Measurements from ENCODE around the gene SMIM30.
A peak's percentile ranks its signal among the peaks of the same experiment; 100 is the strongest.
"Not testable (repeated sequence)": the region's sequence is repeated elsewhere in the genome, so short reads cannot be mapped to it uniquely, and the experiment has no call there.

SMIM30 gene, protein sequence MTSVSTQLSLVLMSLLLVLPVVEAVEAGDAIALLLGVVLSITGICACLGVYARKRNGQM

DNA sequence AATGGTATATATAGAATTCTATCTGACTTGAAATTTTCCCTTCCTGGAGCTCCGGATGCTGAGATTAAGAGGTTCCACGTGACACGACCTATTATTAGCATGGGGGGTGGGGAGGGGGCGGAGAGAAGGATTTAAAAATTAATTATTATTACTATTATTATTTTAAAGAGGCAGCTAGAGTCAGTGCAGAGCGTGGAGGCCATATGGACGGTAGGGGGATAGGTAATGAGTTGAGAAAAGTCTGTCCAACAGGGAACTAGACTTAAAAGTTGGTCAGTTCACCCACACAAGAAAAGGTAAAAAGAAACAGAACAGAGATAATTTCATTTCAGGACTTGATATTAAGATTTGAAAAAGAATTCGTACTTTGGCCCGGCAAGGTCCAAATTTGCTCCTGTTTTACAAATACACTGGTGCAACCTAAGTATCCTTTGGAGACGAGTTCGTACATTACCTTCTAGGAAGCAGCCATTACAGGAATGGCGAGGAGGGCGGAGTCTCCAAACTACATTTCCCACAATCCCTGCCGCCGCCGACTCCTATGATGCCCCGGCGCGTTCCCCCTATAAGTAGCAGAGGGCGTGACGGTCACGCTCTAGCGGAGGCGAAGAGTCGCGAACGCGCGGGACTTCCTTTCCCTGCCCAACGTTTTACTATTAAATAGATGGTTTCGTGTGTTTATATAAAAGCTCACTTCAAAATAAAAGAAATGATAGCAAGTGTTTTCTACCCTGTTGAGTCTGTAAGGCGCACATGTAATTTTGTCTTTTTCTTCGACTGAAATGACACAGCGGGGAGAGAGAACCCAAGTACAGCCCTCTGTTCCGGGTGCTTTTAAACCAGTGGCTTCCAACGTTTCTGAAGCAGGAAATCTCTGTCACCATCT is at the start of gene SMIM30:
Gene SMIM30, minus strand, starts transcription at position 481 of the 886 bp plus-strand sequence. CDS start 976 bp downstream, outside the sequence.
- DNase-seq, result peak; percentile 95

DNA sequence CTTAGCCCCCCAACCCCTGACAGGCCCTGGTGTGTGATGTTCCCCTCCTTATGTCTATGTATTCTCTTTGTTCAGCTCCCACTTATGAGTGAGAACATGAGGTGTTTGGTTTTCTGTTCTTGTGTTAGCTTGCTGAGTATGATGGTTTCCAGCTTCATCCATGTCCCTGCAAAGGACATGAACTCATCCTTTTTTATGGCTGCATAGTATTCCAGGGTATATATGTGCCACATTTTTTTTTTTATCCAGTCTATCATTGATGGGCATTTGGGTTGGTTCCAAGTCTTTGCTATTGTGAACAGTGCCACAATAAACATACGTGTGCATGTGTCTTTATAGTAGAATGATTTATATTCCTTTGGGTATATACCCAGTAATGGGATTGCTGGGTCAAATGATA is 47.8 kb upstream of the SMIM30 start:
- DNase-seq, result not testable (repeated sequence)

DNA sequence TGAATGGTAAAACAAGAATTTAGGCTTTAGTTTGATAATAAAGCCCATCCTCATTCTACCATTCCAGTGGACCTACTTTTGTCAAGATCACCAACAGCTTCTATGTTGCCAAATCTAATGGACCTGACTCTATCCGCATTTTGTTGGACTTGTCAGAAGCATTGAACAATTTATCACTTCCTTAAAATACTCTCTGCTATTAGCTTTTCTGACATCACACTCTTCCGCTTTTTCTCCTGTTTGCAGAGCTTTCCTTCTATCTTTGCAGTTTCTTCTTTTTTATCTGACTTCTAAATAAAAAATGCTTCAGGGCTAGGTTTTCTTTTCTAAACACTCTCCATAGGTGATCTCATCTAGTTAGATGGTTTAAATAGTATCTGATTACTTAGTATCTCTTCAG is 42.7 kb upstream of the SMIM30 start:
- no peak for DNase-seq

DNA sequence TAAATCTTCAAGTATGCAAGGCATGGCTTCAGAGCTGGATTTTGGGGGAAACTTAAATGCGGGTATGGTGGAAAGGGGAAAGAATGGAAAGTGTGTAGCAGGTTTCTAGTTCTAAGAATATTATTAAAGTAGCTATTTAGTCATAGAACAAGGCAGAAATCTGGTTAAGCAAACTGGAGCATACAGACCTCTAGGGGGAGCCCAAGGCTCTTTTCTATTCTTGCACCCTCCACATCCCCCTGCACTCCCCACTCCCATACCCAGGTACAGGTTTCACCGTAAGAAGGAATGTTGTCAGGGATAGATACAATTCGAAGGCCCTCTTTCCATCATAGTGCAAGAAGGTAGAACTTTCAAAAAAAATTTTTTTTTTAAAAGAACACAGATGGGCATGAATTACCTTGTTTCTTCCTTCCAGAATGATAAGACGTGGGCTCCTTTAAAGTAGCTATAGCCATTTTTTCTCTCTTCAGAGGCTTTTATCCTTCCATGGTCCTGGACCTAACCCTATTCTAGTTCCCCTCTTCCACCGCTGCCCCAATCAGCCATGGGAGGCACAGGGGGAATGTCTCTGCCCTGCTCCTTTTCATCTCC is 41.5 kb upstream of the SMIM30 start:
- DNase-seq, result no peak

DNA sequence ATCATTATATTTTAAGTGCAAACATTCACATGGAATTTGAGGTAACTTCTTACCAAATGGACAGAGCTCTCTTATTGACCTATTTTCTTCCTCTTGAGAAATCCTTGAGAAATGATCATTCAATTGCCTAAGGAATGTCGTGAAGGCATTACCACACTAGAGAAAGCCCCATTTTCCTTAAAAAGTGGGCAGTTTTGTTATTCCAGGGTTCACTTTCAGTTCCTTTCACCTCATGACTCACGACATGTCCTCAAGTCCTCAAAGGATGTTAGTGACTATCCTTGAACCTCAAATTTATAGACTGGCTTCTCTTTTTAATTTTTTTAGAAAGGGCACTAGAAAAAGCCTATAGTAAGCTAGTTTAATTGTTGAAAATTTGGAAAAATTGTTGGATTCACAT is 40.4 kb upstream of the SMIM30 start:
- DNase-seq, result no peak

DNA sequence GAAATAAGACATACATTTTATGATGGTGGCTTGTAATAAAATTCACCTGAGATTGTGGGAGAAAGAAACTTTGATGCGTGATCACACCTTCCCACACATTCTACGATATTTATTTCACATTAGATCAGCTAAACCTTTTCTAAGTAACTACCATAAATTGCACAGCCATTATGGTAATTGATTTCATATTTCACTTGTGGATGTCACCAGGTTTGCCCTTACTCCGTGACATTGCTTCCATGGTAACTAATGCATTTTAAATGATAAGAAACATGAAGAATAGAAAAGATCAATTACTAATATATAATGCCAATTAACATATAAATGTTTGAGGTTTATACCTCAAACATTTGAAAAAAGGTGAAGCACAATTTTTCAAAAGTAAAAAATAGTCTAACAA is 35.8 kb upstream of the SMIM30 start:
- no peak for DNase-seq

DNA sequence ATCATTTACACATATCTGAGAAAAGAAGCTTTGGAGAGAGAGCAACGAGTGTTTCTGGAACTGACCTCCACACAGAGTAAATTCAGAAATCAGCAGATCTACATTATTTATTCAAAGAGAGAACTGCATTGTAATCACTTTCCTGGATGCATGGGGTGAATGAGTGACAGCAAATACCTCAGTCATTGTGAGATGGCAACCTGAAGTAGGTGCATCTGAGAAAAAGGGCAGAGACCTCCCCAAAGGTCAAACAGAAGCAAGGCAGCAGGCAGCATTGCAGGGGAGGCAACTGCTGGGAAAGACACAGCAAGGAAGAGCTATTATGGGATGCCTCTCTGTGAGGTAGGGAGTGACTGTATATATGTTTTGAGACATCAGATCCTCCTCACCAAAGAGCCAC is 26.5 kb upstream of the SMIM30 start:
- DNase-seq, result no peak

DNA sequence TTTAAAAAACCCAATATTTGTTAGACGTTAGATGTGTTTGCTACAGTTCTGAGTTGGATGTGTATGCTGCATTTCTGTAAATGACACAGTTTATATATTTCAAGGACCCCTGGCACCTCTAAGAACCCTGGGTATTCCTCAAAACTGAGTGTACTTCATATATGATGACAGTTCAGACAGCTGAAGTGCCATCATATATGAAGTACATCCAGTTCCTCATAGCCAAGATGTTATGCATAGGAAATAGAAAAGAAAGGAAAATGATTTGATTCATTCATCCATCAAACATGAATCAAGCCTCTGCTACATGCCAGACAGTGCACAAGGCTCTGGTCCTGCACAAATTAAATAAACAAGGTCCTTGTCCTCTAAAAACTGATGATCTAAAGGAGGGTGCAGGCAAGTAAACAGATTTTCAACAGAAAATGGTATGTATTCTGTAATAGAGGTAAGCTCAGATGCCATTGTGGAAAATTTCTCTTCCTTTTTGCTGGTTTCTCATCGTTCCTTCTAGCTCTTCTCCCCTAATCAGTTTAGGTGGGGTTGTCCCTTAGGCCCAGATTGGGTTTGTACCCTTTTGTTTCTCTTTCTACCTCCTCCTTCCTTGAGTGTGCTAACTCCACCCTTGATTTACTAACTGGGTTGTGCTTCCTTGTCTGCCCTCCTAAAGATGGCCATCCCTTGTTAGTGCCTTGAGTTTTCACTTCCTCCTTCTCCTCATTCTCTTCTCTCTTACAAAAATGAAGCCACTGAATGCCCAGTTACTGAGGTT is 25.3 kb upstream of the SMIM30 start:
- DNase-seq, result no peak

DNA sequence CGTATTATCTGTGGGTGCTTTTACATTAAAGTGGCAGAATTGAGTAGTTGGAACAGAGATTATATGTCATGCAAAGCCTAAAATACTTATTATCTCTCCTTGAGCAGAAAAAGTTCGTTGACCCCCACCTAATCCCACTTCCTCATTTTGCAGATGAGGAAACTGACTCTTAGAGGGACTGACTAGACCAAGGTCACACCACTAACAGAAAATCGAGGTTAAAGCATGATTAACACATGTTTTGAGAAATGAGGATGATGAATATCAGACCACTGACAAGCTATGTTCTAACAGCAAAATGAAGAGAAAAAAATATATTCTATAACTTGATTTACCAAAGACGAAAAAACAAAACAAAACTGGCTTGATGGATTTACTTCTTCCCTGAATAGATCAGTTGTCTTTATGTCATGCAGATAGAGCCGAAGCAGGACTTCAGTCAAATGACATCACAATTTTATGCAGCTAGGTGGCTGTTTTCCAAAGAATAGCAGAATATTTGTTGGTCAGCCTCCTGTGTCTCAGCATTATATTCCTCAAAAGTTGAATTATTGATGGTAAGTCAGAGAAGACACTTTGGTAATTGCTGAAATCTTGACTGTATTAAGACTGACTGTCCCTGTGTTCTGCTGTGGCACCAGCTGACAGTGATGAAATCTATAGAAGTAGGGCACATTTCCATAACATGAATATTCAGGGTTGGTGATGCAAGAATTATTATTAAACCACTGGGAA is 24.2 kb upstream of the SMIM30 start:
- DNase-seq, result no peak

DNA sequence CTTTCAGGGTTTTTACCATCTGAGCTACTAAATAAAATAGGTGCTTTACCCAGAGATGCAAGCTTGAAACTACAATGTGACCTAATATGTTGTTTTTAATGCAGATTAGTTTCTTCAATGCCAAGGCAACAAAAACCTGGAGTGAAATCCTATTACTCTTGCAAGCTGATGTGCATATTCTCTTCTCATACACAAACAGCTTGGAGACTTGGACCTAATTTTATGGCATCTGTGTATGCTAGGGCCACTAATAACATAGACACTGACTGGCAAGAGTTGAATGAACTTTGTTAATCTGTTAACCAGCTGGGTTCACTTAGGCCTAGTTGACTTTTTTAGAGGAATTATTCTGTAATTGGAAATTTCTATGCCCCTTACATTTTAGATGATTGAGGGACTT is 23.4 kb upstream of the SMIM30 start:
- no peak for DNase-seq

DNA sequence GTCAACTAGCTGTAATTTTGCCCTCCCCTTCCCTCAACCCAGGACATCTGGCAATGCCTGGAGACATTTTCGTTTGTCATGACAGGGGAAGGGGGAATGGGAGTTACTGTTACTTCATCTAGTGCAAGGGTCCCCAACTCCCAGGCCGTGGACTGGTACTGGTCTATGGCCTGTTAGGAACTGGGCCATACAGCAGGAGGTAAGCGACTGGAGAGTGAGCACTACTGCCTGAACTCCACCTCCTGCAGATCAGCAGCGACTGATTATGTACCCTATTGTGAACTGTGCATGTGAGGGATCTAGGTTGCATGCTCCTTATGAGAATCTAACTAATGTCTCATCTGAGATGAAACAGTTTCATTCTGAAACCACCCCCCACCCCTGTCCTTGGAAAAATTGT is 22.6 kb upstream of the SMIM30 start:
- DNase-seq, result no peak

DNA sequence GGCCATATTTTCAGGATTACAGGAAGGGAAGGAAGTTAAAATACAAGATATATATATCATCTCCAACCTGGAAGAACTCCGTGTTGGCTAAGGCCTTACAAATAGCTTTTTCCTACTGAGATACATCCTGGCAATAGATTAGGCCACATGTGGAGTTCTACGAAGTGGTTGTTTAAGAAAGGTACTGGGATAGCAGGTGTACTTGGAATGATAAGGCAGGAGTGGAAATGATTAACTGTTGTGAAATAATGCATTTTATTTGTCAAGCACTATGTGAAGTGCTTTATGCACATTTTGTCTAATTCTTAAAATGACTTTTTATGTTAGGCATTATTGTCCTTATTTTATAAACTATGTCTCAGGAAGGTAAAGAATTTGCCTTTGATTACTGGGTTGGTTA is 18.9 kb upstream of the SMIM30 start:
- DNase-seq, result no peak

DNA sequence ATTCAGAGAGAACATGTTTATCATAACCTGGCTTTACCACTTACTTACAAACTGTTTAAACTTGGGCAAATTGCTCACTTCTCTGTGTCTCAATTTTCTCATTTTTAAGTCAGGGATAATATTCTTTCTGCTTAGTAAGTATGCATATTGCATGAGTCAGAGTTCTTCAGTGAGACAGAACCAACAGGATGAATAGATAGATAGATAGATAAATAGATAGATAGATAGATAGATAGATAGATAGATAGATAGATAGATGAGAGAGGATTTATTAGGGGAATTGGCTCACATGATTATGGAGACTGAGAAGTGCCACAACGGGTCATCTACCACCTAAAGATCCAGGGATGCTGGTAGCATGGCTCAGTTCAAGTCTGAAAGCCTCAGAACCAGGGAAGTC is 15.7 kb upstream of the SMIM30 start:
- no peak for DNase-seq

DNA sequence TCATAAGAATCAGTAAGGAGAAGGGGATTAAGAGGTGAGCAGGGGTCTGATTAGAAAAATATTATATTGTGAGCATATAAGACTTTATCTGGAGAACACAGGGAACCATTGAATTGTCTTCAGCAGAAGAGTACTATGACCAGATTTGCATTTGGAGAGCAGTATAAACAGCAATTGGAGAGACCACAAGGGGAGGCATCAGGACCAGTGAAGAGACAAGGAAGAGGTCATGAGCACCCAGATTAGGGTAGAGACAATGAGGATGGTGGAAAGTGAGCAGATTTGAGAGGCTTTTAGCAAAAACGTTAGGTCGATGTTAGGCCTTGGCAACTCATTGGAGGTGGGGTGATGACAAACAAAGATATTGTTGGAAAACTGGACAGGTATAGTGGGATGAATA is 13.0 kb upstream of the SMIM30 start:
- DNase-seq, result no peak

DNA sequence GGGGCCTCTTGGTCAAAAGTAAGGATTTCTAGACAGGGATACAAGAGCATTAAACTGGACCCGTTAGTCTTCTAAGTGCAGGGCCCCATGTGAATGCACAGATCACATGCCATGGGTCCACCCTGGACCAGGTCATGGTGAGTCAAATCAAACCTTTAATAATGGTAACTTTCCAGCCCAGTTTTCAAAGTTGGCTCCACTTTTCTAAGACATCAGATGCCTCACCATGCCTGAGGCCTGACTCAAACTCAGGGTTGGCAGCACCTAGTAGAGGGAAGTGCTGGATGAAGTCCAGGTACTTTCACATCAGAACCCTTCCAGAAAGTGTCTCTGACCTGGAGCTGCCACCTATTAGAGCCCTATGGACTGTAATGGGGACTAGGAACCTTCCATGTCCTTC is 9.7 kb upstream of the SMIM30 start:
- no peak for DNase-seq

DNA sequence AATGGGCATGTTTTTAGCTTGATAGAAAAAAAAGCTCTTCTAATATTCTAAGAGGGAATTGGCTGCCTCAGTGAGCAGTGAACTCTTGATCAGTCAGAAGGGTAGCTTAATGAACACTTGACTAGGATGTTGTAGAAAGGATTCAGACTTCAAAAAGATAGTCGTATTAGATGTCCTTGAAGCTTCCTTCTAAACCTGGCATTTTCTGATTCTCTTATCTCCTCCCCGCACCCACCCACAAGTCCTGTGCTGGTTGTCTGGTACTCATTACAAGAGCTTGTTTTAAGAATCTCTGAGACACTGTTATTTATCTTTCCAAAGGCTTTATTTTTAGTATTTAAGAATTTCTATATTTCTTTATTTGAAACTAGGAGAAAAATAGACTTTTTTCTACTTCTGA is 7.4 kb upstream of the SMIM30 start:
- no peak for DNase-seq

DNA sequence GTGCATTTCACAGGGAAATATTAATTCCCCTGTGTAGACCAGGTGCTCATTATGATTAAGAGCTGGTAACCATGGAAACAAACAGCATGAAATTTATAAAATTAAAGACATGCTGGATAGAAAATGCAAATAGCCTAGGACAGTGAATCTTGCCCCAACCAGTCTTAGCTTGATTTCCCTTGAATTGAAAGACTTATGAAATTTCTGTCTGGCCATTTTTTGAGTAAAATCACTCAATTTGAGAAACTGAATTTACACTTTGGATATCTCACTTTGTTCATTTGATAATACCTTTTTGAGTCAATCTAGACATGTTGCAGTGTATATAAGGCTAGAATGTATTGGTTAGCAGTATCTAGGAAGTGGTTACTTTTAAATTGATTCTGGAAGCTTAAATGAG is 4.4 kb upstream of the SMIM30 start:
- no peak for DNase-seq

DNA sequence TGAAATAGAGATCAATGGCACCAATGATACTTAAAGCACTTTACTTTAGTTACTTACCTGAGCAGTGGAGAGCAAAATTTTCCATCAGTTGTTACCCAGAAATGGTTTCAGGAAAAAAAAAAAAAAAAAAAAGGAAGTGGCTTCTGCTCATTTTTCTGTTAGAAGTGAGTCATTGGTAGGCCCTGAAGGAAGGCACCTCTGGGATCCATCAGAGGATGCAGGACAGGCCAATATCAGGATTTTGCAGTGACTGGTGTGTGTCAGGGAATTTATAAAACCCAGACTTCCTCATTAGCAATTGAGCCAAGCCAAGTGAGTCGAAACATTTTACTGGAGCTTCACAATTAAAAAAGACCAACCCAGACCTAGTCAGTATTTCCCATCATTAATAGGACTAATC is 2.3 kb upstream of the SMIM30 start:
- DNase-seq, result no peak

DNA sequence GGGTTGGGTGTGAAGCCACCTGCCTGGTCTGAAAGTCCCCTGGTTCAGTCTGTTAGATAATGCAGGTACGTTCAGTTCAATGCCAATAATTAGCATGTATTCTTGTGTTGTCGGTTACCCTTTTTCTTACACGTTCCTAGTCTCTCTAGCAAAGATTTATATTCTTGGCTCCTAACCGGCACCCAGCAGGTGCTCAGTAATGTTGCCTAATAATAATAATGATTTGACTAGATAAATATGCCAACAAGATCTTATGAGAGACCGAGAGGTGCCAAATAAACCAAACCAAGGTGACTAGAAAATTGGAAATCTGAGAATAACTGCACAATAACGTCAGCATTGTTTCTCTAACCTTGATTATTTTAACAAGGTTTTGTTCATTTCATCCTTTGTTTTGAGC is 1.1 kb upstream of the SMIM30 start:
- no peak for DNase-seq

DNA sequence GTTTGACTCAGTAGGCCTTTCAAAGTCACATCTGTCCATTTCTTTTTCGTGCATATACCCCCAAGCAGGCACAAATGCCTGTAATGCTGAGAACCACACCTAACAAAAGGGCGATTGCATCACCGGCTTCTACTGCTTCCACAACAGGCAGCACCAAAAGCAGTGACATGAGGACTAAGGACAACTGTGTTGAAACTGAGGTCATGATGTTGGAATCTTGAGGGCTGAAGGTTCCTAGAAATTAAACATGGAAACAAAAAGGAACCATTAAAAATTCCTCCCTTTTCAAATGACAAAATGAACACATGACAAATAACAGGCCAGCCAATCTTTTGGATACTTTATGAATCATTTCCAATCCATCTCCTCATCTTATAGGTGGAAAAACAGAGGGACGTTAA is 980 bp downstream of the SMIM30 start:
- not testable (repeated sequence) for DNase-seq

DNA sequence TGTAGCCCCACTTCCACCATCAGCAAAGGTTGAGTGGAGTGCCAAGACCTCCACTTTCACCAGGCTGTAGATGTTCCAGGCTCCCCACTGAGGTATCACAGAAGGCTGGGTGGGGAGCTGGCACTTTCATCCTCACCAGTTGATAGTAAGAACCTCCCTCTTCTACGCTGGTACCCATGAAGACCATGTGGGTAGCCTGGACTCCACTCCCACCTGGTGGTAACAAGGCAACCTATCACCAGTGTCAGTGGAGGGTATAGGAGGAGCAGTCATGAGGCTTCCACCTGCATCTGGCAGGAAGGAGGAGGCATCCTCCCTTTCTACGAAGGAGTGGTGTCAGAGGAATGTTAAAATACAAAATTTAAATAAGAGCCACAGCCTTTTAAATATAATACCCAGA is 4.4 kb downstream of the SMIM30 start:
- DNase-seq, result no peak

DNA sequence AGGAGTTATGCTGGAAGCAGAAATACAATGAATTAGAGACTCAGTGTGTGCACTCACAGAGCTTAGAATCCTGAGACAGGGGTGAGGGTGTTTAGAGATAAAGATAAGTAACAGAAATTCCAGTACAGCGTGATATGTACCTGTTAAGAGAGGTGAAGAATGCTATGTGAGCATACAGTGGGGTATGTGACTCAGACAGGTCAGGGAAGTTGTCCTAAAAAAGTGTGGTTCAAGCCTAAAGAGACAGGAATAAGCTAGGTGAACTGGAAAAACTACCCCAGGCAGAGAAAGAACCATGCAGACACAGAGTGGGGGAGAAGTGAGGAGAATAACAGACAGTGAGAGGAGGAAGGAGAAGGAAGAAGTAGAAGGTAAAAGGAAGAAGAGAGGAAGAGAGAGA is 8.6 kb downstream of the SMIM30 start:
- no peak for DNase-seq

DNA sequence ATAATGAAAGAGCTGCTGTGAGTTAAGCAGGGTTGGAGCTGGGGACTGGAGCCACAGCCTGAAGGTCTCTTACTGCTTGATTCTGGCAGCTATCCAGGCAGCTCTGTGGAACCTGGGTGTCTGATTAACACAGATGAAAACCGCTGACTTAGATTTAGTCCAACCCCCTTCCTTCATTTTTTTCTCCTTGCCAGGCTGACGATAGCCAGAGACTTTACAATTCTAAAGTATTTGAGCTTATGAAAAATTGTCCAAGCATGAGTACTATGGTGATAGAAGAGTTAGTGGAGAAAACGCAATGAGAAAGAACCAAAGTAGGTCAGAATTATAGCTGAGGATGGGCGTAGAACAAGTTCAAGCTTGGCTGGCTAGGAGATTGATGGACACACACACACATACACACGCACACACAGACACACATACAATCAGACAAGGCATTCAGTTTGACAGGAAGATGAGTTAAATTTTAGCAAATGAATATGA is 18.2 kb downstream of the SMIM30 start:
- DNase-seq, result no peak
